HL-60 (cell line): Measurements from ENCODE around the gene INPP4B.

Source experiments
- DNase-seq, 2 experiments: peaks; one replicate each; pipeline ENCODE4 v3.0.0-alpha.2; 2010 to 2020; ENCODE audit warnings: low read depth in 1 of 2, low spot score in 1 of 2
- H3K27ac ChIP-seq: fragments of 250-450 bp; sonication (Bioruptor Pico); replicated peaks from 2 replicates; pipeline ENCODE4 v1.5.1; 2020; ENCODE audit warnings: mild to moderate bottlenecking, moderate library complexity
- H3K27me3 ChIP-seq: fragments of 250-450 bp; sonication (Bioruptor Pico); 2 replicates; pipeline ENCODE4 v1.5.1; 2021; ENCODE audit warnings: mild to moderate bottlenecking, moderate library complexity; ENCODE audit not compliant: insufficient read depth, poor library complexity, severe bottlenecking
- H3K4me3 ChIP-seq: replicated peaks from 2 replicates; pipeline ENCODE4 v1.5.1; 2011; ENCODE audit warnings: mild to moderate bottlenecking, control low read depth, low read length; ENCODE audit not compliant: insufficient read depth
- GABPA ChIP-seq: IDR thresholded peaks from 2 replicates; pipeline ENCODE4 v1.6.1; 2012; ENCODE audit warnings: low read depth
- POLR2AphosphoS5 ChIP-seq: IDR thresholded peaks from 2 replicates; pipeline ENCODE4 v1.6.1; 2012; ENCODE audit warnings: low read depth
- SPI1 ChIP-seq: IDR thresholded peaks from 2 replicates; pipeline ENCODE4 v1.6.1; 2012; ENCODE audit warnings: low read depth, mild to moderate bottlenecking, borderline replicate concordance
- TF ChIP-seq, protein P1 (sequence below): IDR thresholded peaks from one replicate; pipeline ENCODE4 v1.5.1; 2011; ENCODE audit warnings: low read length, control low read depth, inconsistent platforms; ENCODE audit not compliant: insufficient read depth
- TF ChIP-seq, protein P2 (sequence below): IDR thresholded peaks from 2 replicates; pipeline ENCODE4 v1.6.1; 2012; ENCODE audit warnings: low read depth; ENCODE audit not compliant: insufficient replicate concordance

INPP4B gene

DNA sequence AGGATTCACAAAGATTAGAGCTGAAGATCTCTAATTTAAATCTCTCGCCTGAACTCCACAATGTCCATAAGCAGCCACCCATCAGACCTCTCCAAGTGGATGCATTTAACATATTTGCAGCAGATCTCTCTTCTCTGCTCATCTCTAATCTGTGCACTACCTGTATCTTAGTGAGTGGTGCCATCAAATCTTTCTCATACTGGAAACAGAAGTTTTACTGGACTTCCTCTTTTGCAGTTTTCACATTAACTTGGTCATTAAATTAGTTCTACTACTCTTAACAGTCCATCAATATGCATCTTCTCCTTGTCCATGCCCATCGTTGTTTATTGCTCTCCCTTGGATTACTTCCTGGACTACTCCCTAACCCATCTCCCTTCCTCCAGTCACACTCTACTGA is 721.2 kb downstream of the INPP4B start:
- Histone ChIP-seq H3K27me3 (no peaks in the 10 kb centered on the region), H3K4me3 (no peak overlapping the region), H3K27ac (no peak overlapping the region)
- TF ChIP-seq GABPA (no peak), SPI1 (peak; percentile 78)
- no peak for DNase-seq

DNA sequence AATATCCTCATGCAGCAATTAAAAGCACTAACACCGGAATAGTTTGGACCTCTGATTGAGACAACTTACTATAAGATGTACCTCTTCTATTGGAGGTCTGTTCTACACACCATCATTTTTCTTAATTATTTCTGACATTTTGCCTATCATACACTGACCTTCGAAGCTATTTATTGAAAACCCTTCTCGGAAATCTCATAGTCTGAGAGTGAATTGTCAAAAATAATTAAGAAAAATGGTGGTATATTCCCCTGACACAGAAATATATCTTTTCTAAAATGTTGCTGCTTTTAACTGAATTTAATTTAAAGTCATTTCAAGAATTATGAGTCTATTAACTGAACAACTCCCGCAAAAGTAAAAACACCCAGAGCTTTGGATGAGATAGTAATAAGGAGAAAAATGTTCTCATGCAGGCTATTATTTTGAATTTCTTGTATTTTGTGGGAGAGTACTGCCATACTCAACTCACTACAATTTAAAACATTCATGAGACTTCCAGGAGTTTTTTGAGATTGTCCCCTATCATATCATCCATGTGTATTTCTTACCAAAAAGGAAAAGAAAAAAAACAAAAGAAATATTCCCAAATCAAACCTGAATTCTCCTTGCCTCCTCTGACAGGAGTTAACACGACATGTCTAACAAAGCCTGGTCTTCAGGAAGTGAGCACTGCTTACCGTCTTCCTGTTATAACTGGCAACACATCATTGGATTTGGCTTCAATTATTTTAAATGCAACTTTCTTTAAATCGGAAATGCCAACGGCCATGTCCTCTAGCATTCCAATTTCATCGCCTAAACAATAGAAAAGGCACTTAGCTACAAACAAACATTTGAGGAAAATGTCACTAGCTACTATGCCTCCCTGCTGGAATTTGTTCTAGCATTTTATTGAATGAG is 724.4 kb downstream of the INPP4B start:
- DNase-seq: no peak

DNA sequence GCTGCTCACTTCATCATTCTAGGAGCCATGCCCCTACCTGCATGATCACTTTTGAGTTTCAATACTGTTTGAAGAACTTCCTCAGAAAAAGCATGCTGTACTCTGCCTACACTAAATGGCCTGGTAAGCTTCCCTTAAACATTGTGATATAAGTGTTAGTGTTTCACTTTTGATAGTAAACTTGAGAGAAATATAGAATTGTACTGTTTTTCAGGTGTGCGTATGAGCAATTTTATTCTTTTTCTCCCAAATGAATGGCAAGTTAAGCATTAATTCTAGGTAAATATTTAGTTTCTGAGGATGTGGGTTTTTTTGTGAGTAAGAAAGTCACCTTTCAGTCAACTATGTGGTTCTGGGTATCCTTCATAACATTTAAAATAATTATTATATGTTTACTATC is 725.2 kb downstream of the INPP4B start:
- Histone ChIP-seq H3K27ac (no peak overlapping the region), H3K27me3 (no peaks in the 10 kb centered on the region), H3K4me3 (no peak overlapping the region)
- DNase-seq: no peak
- TF ChIP-seq GABPA: no peak
- TF ChIP-seq, protein P1, sequence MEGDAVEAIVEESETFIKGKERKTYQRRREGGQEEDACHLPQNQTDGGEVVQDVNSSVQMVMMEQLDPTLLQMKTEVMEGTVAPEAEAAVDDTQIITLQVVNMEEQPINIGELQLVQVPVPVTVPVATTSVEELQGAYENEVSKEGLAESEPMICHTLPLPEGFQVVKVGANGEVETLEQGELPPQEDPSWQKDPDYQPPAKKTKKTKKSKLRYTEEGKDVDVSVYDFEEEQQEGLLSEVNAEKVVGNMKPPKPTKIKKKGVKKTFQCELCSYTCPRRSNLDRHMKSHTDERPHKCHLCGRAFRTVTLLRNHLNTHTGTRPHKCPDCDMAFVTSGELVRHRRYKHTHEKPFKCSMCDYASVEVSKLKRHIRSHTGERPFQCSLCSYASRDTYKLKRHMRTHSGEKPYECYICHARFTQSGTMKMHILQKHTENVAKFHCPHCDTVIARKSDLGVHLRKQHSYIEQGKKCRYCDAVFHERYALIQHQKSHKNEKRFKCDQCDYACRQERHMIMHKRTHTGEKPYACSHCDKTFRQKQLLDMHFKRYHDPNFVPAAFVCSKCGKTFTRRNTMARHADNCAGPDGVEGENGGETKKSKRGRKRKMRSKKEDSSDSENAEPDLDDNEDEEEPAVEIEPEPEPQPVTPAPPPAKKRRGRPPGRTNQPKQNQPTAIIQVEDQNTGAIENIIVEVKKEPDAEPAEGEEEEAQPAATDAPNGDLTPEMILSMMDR: no peak
- no peak for TF ChIP-seq SPI1
- no peak for TF ChIP-seq POLR2AphosphoS5
- TF ChIP-seq, protein P2, sequence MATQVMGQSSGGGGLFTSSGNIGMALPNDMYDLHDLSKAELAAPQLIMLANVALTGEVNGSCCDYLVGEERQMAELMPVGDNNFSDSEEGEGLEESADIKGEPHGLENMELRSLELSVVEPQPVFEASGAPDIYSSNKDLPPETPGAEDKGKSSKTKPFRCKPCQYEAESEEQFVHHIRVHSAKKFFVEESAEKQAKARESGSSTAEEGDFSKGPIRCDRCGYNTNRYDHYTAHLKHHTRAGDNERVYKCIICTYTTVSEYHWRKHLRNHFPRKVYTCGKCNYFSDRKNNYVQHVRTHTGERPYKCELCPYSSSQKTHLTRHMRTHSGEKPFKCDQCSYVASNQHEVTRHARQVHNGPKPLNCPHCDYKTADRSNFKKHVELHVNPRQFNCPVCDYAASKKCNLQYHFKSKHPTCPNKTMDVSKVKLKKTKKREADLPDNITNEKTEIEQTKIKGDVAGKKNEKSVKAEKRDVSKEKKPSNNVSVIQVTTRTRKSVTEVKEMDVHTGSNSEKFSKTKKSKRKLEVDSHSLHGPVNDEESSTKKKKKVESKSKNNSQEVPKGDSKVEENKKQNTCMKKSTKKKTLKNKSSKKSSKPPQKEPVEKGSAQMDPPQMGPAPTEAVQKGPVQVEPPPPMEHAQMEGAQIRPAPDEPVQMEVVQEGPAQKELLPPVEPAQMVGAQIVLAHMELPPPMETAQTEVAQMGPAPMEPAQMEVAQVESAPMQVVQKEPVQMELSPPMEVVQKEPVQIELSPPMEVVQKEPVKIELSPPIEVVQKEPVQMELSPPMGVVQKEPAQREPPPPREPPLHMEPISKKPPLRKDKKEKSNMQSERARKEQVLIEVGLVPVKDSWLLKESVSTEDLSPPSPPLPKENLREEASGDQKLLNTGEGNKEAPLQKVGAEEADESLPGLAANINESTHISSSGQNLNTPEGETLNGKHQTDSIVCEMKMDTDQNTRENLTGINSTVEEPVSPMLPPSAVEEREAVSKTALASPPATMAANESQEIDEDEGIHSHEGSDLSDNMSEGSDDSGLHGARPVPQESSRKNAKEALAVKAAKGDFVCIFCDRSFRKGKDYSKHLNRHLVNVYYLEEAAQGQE: no peak

More for the DNA sequence above, 724.4 kb downstream of the INPP4B start:
- no peak overlapping the region for H3K27ac ChIP-seq
- no peak for TF ChIP-seq SPI1
- TF ChIP-seq POLR2AphosphoS5: no peak
- no peak for TF ChIP-seq GABPA
- TF ChIP-seq, protein P1: no peak
- TF ChIP-seq, protein P2: no peak
- no peak overlapping the region for H3K4me3 ChIP-seq
- no peaks in the 10 kb centered on the region for H3K27me3 ChIP-seq

DNA sequence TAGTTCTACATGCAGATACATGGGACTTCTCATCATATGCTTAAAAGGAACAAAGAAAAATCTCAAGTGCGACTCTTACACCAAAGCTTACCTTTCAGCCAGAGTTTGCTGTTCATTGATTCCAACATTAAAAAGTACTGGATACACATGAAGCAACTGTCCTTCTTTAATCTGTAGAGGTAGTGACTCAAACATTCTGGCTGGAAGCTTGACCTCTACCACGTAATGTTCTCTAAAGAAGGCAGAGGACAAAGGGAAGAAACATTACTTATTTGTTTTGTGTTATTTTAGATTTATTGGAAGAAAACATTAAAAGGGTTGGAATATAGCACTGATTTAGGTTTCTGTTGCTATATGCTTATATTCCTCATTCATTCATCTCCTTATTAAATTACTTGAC is 733.6 kb downstream of the INPP4B start:
- H3K27me3 ChIP-seq: no peaks in the 10 kb centered on the region
- DNase-seq: no peak
- H3K27ac ChIP-seq: no peak overlapping the region
- no peak overlapping the region for H3K4me3 ChIP-seq
- TF ChIP-seq SPI1 (no peak), POLR2AphosphoS5 (no peak), GABPA (no peak)
- TF ChIP-seq, protein P2: no peak
- TF ChIP-seq, protein P1: no peak
